ENCODE results near the gene ADIRF.
"Not testable (repeated sequence)": the region's sequence is repeated elsewhere in the genome, so short reads cannot be mapped to it uniquely, and the experiment has no call there.

ADIRF gene

GRCh38 chr10:86981020-86981419 is 12.7 kb downstream of the ADIRF start:
- not testable (repeated sequence) for DNase-seq

DNA sequence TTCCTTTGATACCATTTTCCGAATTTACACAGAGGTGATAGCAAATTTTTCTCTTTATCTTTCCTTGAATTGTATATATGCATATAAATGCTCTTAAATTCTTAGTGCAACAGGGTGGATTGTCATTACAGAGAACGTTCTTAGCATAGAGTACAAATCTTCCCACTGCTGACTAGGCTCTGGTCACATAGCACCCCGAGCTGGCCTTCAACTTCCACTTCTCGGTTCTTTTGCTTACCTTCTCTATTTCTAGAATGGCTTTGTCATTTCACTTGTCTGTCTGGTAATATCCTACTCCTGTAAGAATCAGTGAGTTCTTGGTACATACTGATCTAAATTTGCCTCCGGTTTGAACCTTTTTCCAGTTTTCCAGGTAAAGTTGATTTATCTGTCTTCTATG is 13.4 kb downstream of the ADIRF start:
- DNase-seq, result no peak

DNA sequence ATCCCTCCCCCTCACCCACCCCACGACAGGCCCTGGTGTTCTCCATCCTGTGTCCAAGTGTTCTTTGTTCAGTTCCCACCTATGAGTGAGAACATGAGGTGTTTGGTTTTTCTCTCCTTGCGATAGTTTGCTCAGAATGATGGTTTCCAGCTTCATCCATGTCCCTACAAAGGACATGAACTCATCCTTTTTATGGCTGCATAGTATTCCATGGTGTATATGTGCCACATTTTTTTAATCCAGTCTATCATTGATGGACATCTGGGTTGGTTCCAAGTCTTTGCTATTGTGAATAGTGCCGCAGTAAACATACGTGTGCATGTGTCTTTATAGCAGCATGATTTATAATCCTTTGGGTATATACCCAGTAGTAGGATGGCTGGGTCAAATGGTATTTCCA is 16.2 kb downstream of the ADIRF start:
- not testable (repeated sequence) for DNase-seq

DNA sequence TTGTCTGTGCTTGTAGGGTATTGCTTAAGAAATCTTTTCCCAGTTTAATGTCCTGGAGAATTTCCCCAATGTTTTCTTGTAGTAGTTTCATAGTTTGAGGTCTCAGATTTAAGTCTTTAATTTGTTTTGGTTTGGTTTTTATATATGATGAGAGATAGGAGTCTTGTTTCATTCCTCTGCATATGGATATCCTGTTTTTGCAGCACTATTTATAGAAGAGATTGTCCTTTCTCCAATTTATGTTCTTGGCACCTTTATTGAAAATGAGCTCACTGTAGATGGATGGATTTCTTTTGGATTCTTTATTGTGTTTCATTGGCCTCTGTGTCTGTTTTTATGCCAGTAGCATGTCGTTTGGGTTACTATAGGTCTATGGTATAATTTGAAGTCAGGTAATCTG is 20.2 kb downstream of the ADIRF start:
- DNase-seq, result no peak

- not testable (repeated sequence) for DNase-seq
These were observed 23.1 kb downstream of the ADIRF start for GRCh38 chr10:86991362-86991761.

DNA sequence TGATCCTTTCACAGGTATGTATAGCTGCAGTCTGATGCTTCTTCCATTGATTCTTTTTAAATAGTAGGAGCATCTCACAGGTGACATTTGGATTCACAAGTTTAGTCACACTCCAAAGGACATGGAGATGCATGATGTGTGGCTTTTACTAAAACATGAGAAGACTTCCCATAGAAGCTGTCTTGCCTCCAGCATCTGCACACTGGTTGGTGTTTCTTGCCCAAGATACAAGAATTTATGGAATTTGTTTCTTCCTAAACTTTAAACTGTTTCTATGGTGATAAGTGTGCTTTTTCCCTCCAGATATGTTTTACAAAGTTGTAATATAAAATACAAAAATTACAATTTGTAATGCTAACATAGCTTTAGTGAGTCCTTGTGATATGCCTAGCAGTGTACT is 24.2 kb downstream of the ADIRF start:
- peak; percentile 20 for DNase-seq

GRCh38 chr10:86992929-86993328 is 24.6 kb downstream of the ADIRF start:
- DNase-seq, result no peak

DNA sequence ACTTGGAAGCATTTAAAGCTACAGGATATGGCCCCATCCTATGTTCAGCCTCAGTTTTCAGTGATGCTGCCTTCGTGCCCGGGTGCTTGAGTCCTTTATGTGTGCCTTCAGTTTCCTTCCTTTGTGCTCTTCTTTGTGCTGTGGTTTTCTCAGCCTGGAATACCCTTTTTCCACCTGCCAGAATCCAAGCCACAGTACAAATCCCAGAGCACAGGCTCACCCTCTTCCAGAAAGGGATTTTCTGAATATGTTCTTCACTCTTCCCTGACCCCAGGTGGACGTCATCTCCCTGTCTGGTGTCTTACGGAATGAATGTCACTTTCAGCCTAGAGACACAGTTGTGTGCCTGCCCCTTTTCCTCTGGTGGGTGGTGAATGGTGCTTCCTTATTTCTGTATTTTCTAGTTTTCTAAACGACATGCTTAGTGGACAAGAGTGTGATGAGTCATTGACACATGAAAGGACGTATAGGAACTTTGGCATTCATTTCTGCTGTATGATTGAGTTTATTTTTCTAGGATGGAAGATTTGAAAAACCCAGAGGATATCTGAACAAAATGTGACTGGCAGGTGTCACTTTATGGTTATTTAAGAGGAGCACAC is 31.6 kb downstream of the ADIRF start:
- DNase-seq, result not testable (repeated sequence)

GRCh38 chr10:87000491-87000890 is 32.2 kb downstream of the ADIRF start:
- no peak for DNase-seq

- peak; percentile 44 for DNase-seq
These were observed 38.8 kb downstream of the ADIRF start for GRCh38 chr10:87007124-87007523.

- not testable (repeated sequence) for DNase-seq
These were observed 39.4 kb downstream of the ADIRF start for GRCh38 chr10:87007674-87008073.

GRCh38 chr10:87008303-87008702 is 40.0 kb downstream of the ADIRF start:
- not testable (repeated sequence) for DNase-seq

- not testable (repeated sequence) for DNase-seq
These were observed 40.9 kb downstream of the ADIRF start for GRCh38 chr10:87009134-87009696.

DNA sequence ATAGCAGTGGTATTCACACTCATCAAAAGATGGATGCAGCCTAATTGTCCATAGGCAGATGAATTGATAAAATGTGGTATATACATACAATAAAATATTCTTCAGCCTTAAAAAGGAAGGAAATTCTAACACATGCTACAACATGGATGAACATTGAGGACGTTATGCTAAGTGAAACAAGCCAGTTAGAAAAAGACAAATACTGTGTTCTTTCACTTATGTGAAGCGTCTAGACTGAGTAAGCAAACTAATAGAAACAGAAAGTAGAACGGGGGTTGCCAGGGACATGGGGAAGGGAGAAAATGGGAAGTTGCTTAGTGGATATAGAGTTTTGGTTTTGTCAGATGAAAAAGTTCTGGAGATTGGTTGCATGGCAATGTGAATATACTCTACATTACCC is 45.2 kb downstream of the ADIRF start:
- not testable (repeated sequence) for DNase-seq

GRCh38 chr10:87014986-87015716 is 46.9 kb downstream of the ADIRF start:
- DNase-seq, result not testable (repeated sequence)

- peak; percentile 11 for DNase-seq
These were observed 49.8 kb downstream of the ADIRF start for GRCh38 chr10:87018127-87018526.

- not testable (repeated sequence) for DNase-seq
These were observed 50.8 kb downstream of the ADIRF start for GRCh38 chr10:87019066-87019465.

DNA sequence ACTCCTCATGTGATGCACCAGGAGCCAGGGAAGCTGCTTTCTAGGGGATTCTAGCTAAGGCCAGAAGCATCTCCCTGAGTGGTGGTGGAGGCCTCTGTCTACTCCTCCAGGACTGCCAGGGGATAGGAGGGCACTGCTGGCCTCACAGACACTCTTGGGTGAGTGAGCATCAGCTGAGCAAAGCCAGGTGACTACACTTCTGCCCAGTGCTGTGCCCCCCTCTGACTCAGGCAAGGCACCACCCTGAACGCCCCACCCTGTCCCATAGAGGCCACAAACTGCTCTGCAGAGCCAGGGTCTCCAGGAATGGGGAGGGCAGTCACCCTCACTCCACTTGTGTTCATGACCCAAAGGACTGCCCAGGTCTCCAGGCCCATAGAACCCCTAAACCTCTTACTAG is 51.2 kb downstream of the ADIRF start:
- DNase-seq, result not testable (repeated sequence)

GRCh38 chr10:87020056-87020455 is 51.8 kb downstream of the ADIRF start, which contains the start of gene FAM25A:
FAM25A (plus strand) TSS chr10:87020294; CDS start chr10:87020325, 31 bp downstream.
- not testable (repeated sequence) for DNase-seq
